ENCODE data around the gene ADAM33.

ADAM33 gene

GRCh38 chr20:3724356-3724755 lies 42.5 kb upstream of the ADAM33 start:
- DNase-seq (ENCODE audit: low spot score), result no peak
- no peak overlapping the region for H3K9ac ChIP-seq (ENCODE audit: low read depth, low read length, poor library complexity)
- H2AFZ ChIP-seq (ENCODE audit: low read length), result no peak overlapping the region
- no peak overlapping the region for H2BK5ac ChIP-seq (ENCODE audit: low read length)
- no peak overlapping the region for H3K27ac ChIP-seq (replicated peaks; ENCODE audit: low read length)
- H3K27me3 ChIP-seq (ENCODE audit: control insufficient read depth in 3 of 3, insufficient read depth in 3 of 3, low read depth in 1 of 3, low read length in 3 of 3), result peaks cover 0 to 15% (median 2%) of the 10 kb centered on the region in 3 experiments
- H3K36me3 ChIP-seq (replicated peaks in 1 of 2; ENCODE audit: control insufficient read depth in 2 of 2, insufficient read depth in 2 of 2, low read length in 2 of 2), result no peaks in the 10 kb centered on the region
- H3K79me1 ChIP-seq (ENCODE audit: low read depth, low read length), result no peaks in the 10 kb centered on the region
- no peak overlapping the region for H3K4ac ChIP-seq (ENCODE audit: low read length)
- H3K9me3 ChIP-seq (replicated peaks in 1 of 2; ENCODE audit: control insufficient read depth in 2 of 2, insufficient read depth in 1 of 2, low read depth in 1 of 2, low read length in 2 of 2), result peaks cover 0 to 1% of the 10 kb centered on the region in 2 donors
- no peak overlapping the region for H4K91ac ChIP-seq (ENCODE audit: low read depth, low read length, poor library complexity)
- H3K18ac ChIP-seq (ENCODE audit: low read length), result no peak overlapping the region
- WGBS, 2 donors (ENCODE audit: extremely low coverage in 2 of 2, insufficient read length in 2 of 2, insufficient replicate concordance in 1 of 2), result no CpG with 5 or more reads among the region's 4 CpGs
- H2BK12ac ChIP-seq (ENCODE audit: low read length), result no peak overlapping the region
- H3K4me3 ChIP-seq (ENCODE audit: low read length in 2 of 2), result no peak overlapping the region
- no peak overlapping the region for H3K23ac ChIP-seq (ENCODE audit: low read depth, low read length, poor library complexity)
- no peak overlapping the region for H2BK15ac ChIP-seq (ENCODE audit: low read length)
- no peak overlapping the region for H4K8ac ChIP-seq (ENCODE audit: low read depth, low read length)
- no peak overlapping the region for H3K4me2 ChIP-seq (ENCODE audit: insufficient read depth, low read length, poor library complexity, severe bottlenecking)
- peaks cover 0 to 5% of the 10 kb centered on the region in 2 donors for H3K4me1 ChIP-seq (ENCODE audit: control insufficient read depth in 2 of 2, insufficient read depth in 1 of 2, low read depth in 1 of 2, low read length in 2 of 2)
- H3K14ac ChIP-seq (ENCODE audit: low read length), result no peak overlapping the region
- no peak overlapping the region for H2BK120ac ChIP-seq (ENCODE audit: low read depth, low read length)
- no peak overlapping the region for H2AK5ac ChIP-seq (ENCODE audit: low read depth, low read length)

- Histone ChIP-seq H2BK12ac (ENCODE audit: low read length) (no peak overlapping the region), H3K9ac (ENCODE audit: low read depth, low read length, poor library complexity) (no peak overlapping the region), H2BK15ac (ENCODE audit: low read length) (no peak overlapping the region), H2BK5ac (ENCODE audit: low read length) (no peak overlapping the region), H3K4me3 (ENCODE audit: low read length in 2 of 2) (no peak overlapping the region), H2AK5ac (ENCODE audit: low read depth, low read length) (no peak overlapping the region), H3K9me3 (replicated peaks in 1 of 2; ENCODE audit: control insufficient read depth in 2 of 2, insufficient read depth in 1 of 2, low read depth in 1 of 2, low read length in 2 of 2) (peaks cover 0 to 1% of the 10 kb centered on the region in 2 donors), H3K4me2 (ENCODE audit: insufficient read depth, low read length, poor library complexity, severe bottlenecking) (no peak overlapping the region), H4K8ac (ENCODE audit: low read depth, low read length) (no peak overlapping the region), H3K14ac (ENCODE audit: low read length) (no peak overlapping the region), H3K18ac (ENCODE audit: low read length) (no peak overlapping the region), H4K91ac (ENCODE audit: low read depth, low read length, poor library complexity) (no peak overlapping the region), H3K23ac (ENCODE audit: low read depth, low read length, poor library complexity) (no peak overlapping the region), H2AFZ (ENCODE audit: low read length) (no peak overlapping the region), H3K79me1 (ENCODE audit: low read depth, low read length) (no peaks in the 10 kb centered on the region), H3K4me1 (ENCODE audit: control insufficient read depth in 2 of 2, insufficient read depth in 1 of 2, low read depth in 1 of 2, low read length in 2 of 2) (peaks cover 0 to 5% of the 10 kb centered on the region in 2 donors), H3K27me3 (ENCODE audit: control insufficient read depth in 3 of 3, insufficient read depth in 3 of 3, low read depth in 1 of 3, low read length in 3 of 3) (peaks cover 0 to 9% (median 2%) of the 10 kb centered on the region in 3 experiments), H3K36me3 (replicated peaks in 1 of 2; ENCODE audit: control insufficient read depth in 2 of 2, insufficient read depth in 2 of 2, low read length in 2 of 2) (no peaks in the 10 kb centered on the region), H2BK120ac (ENCODE audit: low read depth, low read length) (no peak overlapping the region), H3K4ac (ENCODE audit: low read length) (no peak overlapping the region), H3K27ac (replicated peaks; ENCODE audit: low read length) (no peak overlapping the region)
- no CpG with 5 or more reads among the region's 8 CpGs for WGBS, 2 donors (ENCODE audit: extremely low coverage in 2 of 2, insufficient read length in 2 of 2, insufficient replicate concordance in 1 of 2)
- DNase-seq (ENCODE audit: low spot score), result no peak
Measured at GRCh38 chr20:3723284-3723683, 41.5 kb upstream of the ADAM33 start.

DNA sequence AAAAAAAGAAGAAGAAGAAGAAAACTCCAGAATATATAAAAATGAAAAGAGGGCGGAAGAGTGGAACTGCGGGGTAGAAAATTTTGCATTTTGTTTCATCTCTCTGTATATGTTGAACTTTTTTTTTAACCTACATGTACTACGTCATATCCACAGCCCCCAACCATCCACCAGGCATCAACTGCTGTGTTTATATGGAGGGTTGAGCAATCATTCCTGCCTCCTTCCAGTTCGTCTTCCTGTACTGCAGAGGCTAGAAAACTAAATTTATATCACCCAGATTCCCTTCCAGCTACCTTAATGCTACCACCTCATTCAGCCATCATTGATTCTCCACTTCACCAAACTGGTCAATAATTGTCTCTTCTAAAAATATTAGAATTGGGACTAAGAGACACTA lies 40.1 kb upstream of the ADAM33 start:
- no peaks in the 10 kb centered on the region for H3K79me1 ChIP-seq (ENCODE audit: low read depth, low read length)
- H3K36me3 ChIP-seq (replicated peaks in 1 of 2; ENCODE audit: control insufficient read depth in 2 of 2, insufficient read depth in 2 of 2, low read length in 2 of 2), result no peaks in the 10 kb centered on the region
- no peak for DNase-seq (ENCODE audit: low spot score)
- no peak overlapping the region for H3K4ac ChIP-seq (ENCODE audit: low read length)
- H4K8ac ChIP-seq (ENCODE audit: low read depth, low read length), result no peak overlapping the region
- H2AK5ac ChIP-seq (ENCODE audit: low read depth, low read length), result no peak overlapping the region
- no peaks in the 10 kb centered on the region for H3K4me1 ChIP-seq (ENCODE audit: control insufficient read depth in 2 of 2, insufficient read depth in 1 of 2, low read depth in 1 of 2, low read length in 2 of 2)
- H3K4me2 ChIP-seq (ENCODE audit: insufficient read depth, low read length, poor library complexity, severe bottlenecking), result no peak overlapping the region
- H3K27ac ChIP-seq (replicated peaks; ENCODE audit: low read length), result no peak overlapping the region
- H2BK120ac ChIP-seq (ENCODE audit: low read depth, low read length), result no peak overlapping the region
- H2BK15ac ChIP-seq (ENCODE audit: low read length), result no peak overlapping the region
- H3K9me3 ChIP-seq (replicated peaks in 1 of 2; ENCODE audit: control insufficient read depth in 2 of 2, insufficient read depth in 1 of 2, low read depth in 1 of 2, low read length in 2 of 2), result peaks cover 0 to 1% of the 10 kb centered on the region in 2 donors
- no peak overlapping the region for H2AFZ ChIP-seq (ENCODE audit: low read length)
- H3K23ac ChIP-seq (ENCODE audit: low read depth, low read length, poor library complexity), result no peak overlapping the region
- H4K91ac ChIP-seq (ENCODE audit: low read depth, low read length, poor library complexity), result no peak overlapping the region
- H3K18ac ChIP-seq (ENCODE audit: low read length), result no peak overlapping the region
- H3K9ac ChIP-seq (ENCODE audit: low read depth, low read length, poor library complexity), result no peak overlapping the region
- no peak overlapping the region for H2BK12ac ChIP-seq (ENCODE audit: low read length)
- H3K27me3 ChIP-seq (ENCODE audit: control insufficient read depth in 3 of 3, insufficient read depth in 3 of 3, low read depth in 1 of 3, low read length in 3 of 3), result peaks cover 0 to under 1% (median 0%) of the 10 kb centered on the region in 3 experiments
- H3K4me3 ChIP-seq (ENCODE audit: low read length in 2 of 2), result no peak overlapping the region
- no CpG with 5 or more reads among the region's 4 CpGs for WGBS, 2 donors (ENCODE audit: extremely low coverage in 2 of 2, insufficient read length in 2 of 2, insufficient replicate concordance in 1 of 2)
- no peak overlapping the region for H2BK5ac ChIP-seq (ENCODE audit: low read length)
- no peak overlapping the region for H3K14ac ChIP-seq (ENCODE audit: low read length)

GRCh38 chr20:3720626-3721025 lies 38.8 kb upstream of the ADAM33 start:
- Histone ChIP-seq H3K4ac (ENCODE audit: low read length) (no peak overlapping the region), H2BK12ac (ENCODE audit: low read length) (no peak overlapping the region), H3K79me1 (ENCODE audit: low read depth, low read length) (no peaks in the 10 kb centered on the region), H2BK15ac (ENCODE audit: low read length) (no peak overlapping the region), H3K4me1 (ENCODE audit: control insufficient read depth in 2 of 2, insufficient read depth in 1 of 2, low read depth in 1 of 2, low read length in 2 of 2) (no peaks in the 10 kb centered on the region), H3K9me3 (replicated peaks in 1 of 2; ENCODE audit: control insufficient read depth in 2 of 2, insufficient read depth in 1 of 2, low read depth in 1 of 2, low read length in 2 of 2) (peaks cover 0 to 1% of the 10 kb centered on the region in 2 donors), H3K27me3 (ENCODE audit: control insufficient read depth in 3 of 3, insufficient read depth in 3 of 3, low read depth in 1 of 3, low read length in 3 of 3) (no peaks in the 10 kb centered on the region), H3K4me2 (ENCODE audit: insufficient read depth, low read length, poor library complexity, severe bottlenecking) (no peak overlapping the region), H3K9ac (ENCODE audit: low read depth, low read length, poor library complexity) (no peak overlapping the region), H3K4me3 (ENCODE audit: low read length in 2 of 2) (no peak overlapping the region), H3K14ac (ENCODE audit: low read length) (no peak overlapping the region), H3K23ac (ENCODE audit: low read depth, low read length, poor library complexity) (no peak overlapping the region), H3K36me3 (replicated peaks in 1 of 2; ENCODE audit: control insufficient read depth in 2 of 2, insufficient read depth in 2 of 2, low read length in 2 of 2) (no peaks in the 10 kb centered on the region), H2BK120ac (ENCODE audit: low read depth, low read length) (no peak overlapping the region), H2AFZ (ENCODE audit: low read length) (no peak overlapping the region), H4K8ac (ENCODE audit: low read depth, low read length) (no peak overlapping the region), H2AK5ac (ENCODE audit: low read depth, low read length) (no peak overlapping the region), H3K18ac (ENCODE audit: low read length) (no peak overlapping the region), H4K91ac (ENCODE audit: low read depth, low read length, poor library complexity) (no peak overlapping the region), H3K27ac (replicated peaks; ENCODE audit: low read length) (no peak overlapping the region), H2BK5ac (ENCODE audit: low read length) (no peak overlapping the region)
- no peak for DNase-seq (ENCODE audit: low spot score)
- WGBS, 2 donors (ENCODE audit: extremely low coverage in 2 of 2, insufficient read length in 2 of 2, insufficient replicate concordance in 1 of 2), result no CpG with 5 or more reads among the region's 6 CpGs
